H1 (cell line): ENCODE measurements around the gene TMEM114.

Source experiments
- CEBPB ChIP-seq: IDR thresholded peaks from 2 replicates; pipeline ENCODE4 v1.6.1; 2012; ENCODE audit warnings: low read depth, low read length
- CHD2 ChIP-seq: IDR thresholded peaks from 2 replicates; pipeline ENCODE4 v1.6.1; 2012; ENCODE audit warnings: low read length, improper control_type of control experiment
- CTCF ChIP-seq, 3 experiments: IDR thresholded peaks; 1 replicate in 2 of 3; 2 replicates in 1 of 3; pipeline versions ENCODE4 v1.5.1 to v1.6.1; 2011; ENCODE audit warnings: low read length in 3 of 3, mild to moderate bottlenecking in 3 of 3, inconsistent platforms in 2 of 3, low read depth in 1 of 3, moderate library complexity in 1 of 3; ENCODE audit not compliant: insufficient read depth in 1 of 3; ENCODE audit errors: control extremely low read depth in 1 of 3
- EZH2 ChIP-seq: fragments of 200-600 bp; sonication (generic); IDR thresholded peaks from 2 replicates; pipeline ENCODE4 v1.7.1; 2012; ENCODE audit warnings: low read depth, mild to moderate bottlenecking, moderate library complexity, low read length, inconsistent platforms; ENCODE audit not compliant: severe bottlenecking
- FOSL1 ChIP-seq: IDR thresholded peaks from 2 replicates; pipeline ENCODE4 v1.6.1; 2011; ENCODE audit warnings: mild to moderate bottlenecking, low read depth, low read length, moderate library complexity; ENCODE audit not compliant: insufficient read depth
- JUN ChIP-seq: IDR thresholded peaks from 2 replicates; pipeline ENCODE4 v1.6.1; 2011; ENCODE audit warnings: low read depth, mild to moderate bottlenecking, improper control_type of control experiment, low read length
- JUND ChIP-seq: IDR thresholded peaks from 2 replicates; pipeline ENCODE4 v1.6.1; 2011; ENCODE audit warnings: mild to moderate bottlenecking, improper control_type of control experiment, low read length
- MAFK ChIP-seq: IDR thresholded peaks from 2 replicates; pipeline ENCODE4 v1.6.1; 2012; ENCODE audit warnings: low read depth, mild to moderate bottlenecking, improper control_type of control experiment, low read length
- POLR2A ChIP-seq, 2 experiments: IDR thresholded peaks; 1 replicate in 1 of 2; 2 replicates in 1 of 2; pipeline ENCODE4 v1.6.1; 2011; ENCODE audit warnings: low read depth in 2 of 2, low read length in 2 of 2, mild to moderate bottlenecking in 2 of 2; ENCODE audit errors: control extremely low read depth in 1 of 2
- SIN3A ChIP-seq, 2 experiments: IDR thresholded peaks in 1 of 2; conservative IDR thresholded peaks in 1 of 2; 2 replicates each; pipeline ENCODE4 v1.6.1; 2011 to 2012; ENCODE audit warnings: low read length in 2 of 2, improper control_type of control experiment in 1 of 2, low read depth in 1 of 2, mild to moderate bottlenecking in 1 of 2
- SP1 ChIP-seq: IDR thresholded peaks from 2 replicates; pipeline ENCODE4 v1.6.1; 2011; ENCODE audit warnings: low read depth, low read length
- TCF12 ChIP-seq: IDR thresholded peaks from 2 replicates; pipeline ENCODE4 v1.6.1; 2011; ENCODE audit warnings: low read depth, mild to moderate bottlenecking, low read length
- USF2 ChIP-seq: IDR thresholded peaks from 2 replicates; pipeline ENCODE4 v1.6.1; 2011; ENCODE audit warnings: low read length, improper control_type of control experiment
- YY1 ChIP-seq: IDR thresholded peaks from 2 replicates; pipeline ENCODE4 v1.6.1; 2011; ENCODE audit warnings: low read depth, mild to moderate bottlenecking, low read length

GRCh38 chr16:8522757-8523156 is 67.6 kb downstream of the TMEM114 start:
- TF ChIP-seq POLR2A (IDR thresholded peaks at IDR 0.05; ENCODE audit: control extremely low read depth in 1 of 2, low read depth in 2 of 2, low read length in 2 of 2) (no peak), SIN3A (conservative IDR thresholded peaks at IDR 0.05 in 1 of 2, IDR thresholded peaks at IDR 0.05 in 1 of 2; ENCODE audit: low read depth in 1 of 2, low read length in 2 of 2) (no peak), YY1 (no peak), EZH2 (no peak), SP1 (no peak), JUND (no peak), TCF12 (no peak), CTCF (IDR thresholded peaks at IDR 0.05; ENCODE audit: control extremely low read depth in 1 of 3, insufficient read depth in 1 of 3, low read depth in 1 of 3, low read length in 3 of 3) (no peak), CEBPB (no peak), JUN (no peak), CHD2 (no peak), FOSL1 (no peak), USF2 (no peak), MAFK (no peak)
